UCSD-AML1 (cell line): ENCODE data around the gene MYRIP.
"Not testable (repeated sequence)": the region's sequence is repeated elsewhere in the genome, so short reads cannot be mapped to it uniquely, and the experiment has no call there.

ENCODE experiments used
- DNase-seq: peaks from one replicate; lab custom pipeline; 2025; ENCODE audit not compliant: unreplicated experiment; lab: John Stamatoyannopoulos, UW

Gene MYRIP

DNA sequence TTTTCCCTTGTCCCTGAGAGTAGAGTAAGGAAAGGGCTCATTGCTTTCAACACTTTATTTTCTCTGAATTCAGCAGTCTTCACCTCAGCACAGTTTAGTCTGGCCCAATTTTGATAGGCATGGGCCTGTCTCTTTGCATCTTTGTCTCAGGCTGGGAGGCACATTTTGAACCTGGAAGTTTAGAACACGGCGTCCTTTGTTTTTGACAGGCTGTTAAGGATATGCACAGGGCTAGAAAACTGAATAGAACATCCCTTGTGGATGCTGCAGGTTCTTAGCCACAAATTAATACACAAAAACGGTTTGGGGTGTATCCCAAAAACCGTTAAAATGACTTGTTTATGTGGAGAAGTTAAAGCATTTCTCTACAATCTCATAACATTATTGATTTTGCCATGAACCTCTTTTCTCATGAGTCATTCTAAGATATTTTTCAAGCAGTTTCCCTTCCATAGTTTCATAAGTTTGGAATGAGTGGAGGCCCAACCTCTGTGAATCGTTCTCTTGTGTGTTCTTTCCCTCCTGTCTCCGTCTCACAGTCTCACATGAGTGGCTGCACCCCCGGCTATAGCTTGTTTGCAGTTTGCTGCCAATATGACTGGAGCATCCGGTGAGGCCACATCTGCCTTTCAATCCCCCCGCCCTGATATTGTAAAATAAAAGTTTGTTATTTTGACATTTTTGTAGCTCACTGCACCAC is 307.2 kb downstream of the MYRIP start:
- DNase-seq: no peak

- no peak for DNase-seq
These were observed 308.7 kb downstream of the MYRIP start for GRCh38 chr3:40118091-40118490.

- DNase-seq: no peak
These were observed 310.8 kb downstream of the MYRIP start for GRCh38 chr3:40120067-40120692.

DNA sequence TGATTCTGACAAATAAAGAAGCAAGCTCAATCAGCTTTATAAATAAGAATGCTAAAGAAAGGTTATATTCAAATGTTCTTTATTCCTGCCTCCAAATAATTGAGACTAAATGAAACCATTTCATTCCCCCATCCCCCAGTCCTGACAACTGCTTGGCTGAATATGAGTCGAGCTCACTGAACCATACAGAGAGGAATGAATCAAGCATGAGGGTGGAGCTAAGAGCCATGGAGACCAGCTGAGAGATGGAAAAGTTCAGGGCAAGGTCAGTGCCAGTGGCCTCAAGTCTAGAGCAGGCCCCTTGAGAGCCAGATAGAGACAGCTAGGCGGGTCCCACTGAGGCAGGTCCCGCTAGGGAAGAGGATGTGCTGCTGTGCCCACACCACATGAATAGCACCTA is 311.4 kb downstream of the MYRIP start:
- DNase-seq: no peak

DNA sequence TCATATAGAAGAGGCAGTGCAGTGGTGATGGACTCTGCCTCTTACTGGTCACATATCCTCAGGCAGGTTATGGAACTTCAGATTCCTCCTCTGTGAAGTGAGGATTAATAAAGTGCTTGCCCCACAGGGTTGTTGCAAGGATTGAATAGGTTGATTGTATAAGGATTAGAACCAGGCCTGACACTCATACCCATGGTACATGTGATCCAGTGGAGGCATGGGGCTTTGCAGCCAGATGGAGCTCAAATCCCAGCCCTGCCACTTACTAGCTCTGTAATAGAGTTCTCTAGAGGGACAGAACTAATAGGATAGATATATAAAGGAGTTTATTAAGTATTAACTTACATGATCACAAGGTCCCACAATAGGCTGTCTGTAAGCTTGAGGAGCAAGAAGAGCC is 315.5 kb downstream of the MYRIP start:
- DNase-seq: no peak

GRCh38 chr3:40128166-40128565 is 318.8 kb downstream of the MYRIP start:
- peak; percentile 18 for DNase-seq

GRCh38 chr3:40129510-40129909 is 320.1 kb downstream of the MYRIP start:
- no peak for DNase-seq

DNA sequence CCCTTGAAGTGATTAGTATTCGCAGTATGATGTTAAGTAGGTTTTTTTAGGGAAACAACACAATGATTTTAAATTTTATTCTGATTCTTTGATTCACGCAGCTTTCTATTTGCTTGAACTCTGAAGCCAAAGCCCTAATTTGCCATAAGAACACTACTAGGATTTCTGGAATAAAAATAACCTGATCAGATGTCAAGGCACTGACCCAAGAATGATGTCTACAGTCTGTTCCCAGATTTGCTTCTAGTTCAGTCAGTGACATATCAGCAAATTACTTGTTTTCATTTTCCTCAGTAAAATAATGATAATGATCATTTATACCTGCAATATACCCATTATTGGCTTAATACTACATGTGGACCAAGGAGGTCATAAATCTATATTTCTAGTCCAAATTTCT is 320.6 kb downstream of the MYRIP start:
- DNase-seq: no peak

- no peak for DNase-seq
These were observed 321.3 kb downstream of the MYRIP start for GRCh38 chr3:40130721-40131120.

DNA sequence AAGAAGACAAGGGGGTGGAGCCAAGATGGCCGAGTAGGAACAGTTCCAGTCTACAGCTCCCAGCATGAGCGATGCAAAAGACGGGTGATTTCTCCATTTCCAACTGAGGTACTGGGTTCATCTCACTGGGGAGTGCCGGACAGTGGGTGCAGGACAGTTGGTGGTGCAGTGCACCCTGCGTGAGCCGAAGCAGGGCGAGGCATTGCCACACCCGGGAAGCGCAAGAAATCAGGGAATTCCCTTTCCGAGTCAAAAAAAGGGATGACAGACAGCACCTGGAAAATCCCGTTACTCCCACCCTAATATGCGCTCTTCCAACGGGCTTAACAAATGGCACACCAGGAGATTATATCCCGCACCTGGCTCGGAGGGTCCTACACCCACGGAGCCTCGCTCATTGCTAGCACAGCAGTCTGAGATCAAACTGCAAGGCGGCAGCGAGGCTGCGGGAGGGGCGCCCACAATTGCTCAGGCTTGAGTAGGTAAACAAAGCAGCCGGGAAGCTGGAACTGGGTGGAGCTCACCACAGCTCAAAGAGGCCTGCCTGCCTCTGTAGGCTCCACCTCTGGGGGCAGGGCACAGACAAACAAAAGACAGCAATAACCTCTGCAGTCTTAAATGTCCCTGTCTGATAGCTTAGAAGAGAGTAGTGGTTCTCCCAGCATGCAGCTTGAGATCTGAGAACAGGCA is 324.6 kb downstream of the MYRIP start:
- not testable (repeated sequence) for DNase-seq

- DNase-seq: no peak
These were observed 328.3 kb downstream of the MYRIP start for GRCh38 chr3:40137591-40138295.

- no peak for DNase-seq
These were observed 334.1 kb downstream of the MYRIP start for GRCh38 chr3:40143283-40144090.

GRCh38 chr3:40148827-40149226 is 339.4 kb downstream of the MYRIP start:
- no peak for DNase-seq

DNA sequence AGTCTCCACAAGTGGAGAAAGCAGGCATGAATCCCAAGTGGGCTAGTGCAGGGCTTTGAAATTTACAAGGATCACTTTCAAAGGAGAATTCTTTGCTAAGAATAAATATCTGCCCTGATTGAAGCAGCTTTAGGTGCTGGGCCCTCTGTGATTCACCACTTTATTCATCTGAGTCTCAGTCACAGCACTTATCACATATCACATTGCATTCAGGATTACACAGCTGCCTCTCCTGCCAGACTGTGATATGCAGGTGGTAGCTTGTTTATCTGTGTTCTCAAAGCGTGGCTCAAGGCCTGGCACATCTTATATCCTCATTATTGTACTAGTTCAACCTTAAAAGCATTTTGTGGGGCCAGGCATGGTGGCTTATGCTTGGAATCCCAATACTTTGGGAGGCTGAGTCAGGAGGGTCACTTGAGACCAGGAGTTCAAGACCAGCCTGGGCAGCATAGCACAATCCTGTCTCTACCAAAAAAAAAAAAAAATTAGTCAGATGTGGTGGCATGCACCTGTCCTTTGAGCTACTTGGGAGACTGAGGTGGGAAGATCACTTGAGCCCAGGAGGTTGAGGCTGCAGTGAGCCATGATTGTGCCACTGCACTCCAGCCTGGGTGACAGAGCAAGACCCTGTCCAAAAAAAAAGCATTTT is 343.2 kb downstream of the MYRIP start:
- DNase-seq: no peak

DNA sequence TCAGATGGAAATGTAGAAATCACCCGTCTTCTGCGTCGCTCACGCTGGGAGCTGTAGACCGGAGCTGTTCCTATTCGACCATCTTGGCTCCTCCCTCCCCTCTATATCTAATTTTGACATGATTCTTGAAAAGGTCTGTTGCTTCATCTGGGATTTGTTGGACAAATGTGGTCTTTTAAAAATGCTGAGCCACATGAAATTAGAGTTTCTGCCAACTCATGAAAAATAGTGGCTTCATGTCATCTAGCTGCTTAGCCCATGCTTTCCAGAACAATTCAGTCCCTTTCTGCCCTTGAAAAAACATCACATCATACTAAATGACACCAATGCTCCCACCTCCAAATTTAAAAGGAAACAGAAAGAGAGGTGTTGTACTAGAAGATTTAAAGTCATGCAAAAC is 351.5 kb downstream of the MYRIP start:
- no peak for DNase-seq

GRCh38 chr3:40162616-40163015 is 353.2 kb downstream of the MYRIP start:
- DNase-seq: no peak

DNA sequence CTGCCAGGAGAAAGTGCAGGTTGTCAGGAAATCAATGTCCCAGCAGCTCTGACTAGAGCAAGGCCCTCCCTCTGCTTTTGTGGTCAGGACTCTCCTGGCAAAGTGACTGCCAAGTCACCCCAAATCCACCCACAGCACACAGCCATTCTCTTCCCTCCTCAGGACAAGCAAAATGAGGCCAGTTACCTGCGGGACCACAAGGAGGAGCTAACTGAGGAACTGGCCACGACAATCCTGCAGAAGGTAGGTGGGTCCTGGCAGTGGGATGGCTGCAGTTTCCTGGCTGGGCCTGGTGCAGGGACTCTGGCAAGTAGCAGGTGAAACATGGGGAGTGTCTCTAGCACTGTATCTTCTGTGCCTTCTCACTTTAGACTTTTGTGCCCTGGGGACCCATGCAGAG is 357.6 kb downstream of the MYRIP start:
- DNase-seq: no peak

DNA sequence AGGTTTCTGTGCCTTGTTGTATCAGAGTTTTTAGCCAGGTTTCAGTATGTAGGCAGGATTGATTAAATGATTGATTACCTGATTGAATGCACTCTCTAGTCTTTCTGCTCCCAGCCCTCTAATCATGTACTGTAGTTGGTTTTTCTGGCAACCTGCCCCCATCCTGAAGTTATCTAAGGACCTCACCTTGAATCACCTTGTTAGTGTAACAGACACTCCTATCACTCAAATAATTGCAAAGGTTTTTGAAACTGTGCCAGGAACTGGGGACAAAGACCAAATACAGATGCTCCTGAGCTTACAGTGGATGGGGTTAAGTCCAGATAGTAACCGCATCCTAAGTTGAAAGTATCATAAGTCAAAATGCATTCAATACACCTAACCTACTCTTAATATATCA is 358.5 kb downstream of the MYRIP start:
- DNase-seq: no peak

DNA sequence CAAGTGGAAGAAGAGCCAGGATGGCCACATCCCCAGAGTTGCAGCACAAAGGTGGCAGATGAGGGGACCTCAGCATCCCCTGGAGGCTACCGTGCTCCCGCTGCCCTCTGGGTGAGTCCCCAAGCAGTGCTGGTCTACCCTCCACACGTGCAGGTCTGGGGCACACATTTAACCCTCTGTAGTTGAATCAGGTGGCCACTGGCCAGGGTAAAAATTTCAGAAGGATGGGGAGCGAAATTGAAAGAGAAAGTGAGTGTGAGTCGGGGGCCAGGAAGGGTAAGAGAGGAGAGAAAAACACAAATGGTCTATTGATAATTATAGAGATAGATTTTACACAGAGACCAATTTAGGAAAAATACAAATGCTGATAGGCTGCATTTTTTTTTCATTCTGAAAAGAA is 360.6 kb downstream of the MYRIP start:
- DNase-seq: no peak

DNA sequence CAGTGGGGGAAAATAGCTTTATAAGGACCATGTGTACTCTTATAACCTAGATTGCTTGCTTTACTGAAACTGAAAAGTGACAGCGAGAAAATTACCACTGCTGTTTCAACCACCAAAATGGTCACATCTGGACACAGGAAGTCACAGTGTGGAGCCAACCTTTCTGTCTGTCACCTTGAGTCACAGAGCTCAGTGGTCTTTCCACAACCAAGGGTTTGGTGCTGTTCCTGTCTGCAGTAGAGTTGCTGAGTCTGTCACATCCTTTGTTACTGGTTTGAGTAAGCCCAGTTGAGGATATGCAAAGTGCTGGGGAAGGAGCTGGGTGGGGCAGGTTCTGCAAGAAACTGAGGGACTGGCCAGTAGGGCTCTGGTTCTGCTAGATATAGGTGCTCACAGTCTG is 361.0 kb downstream of the MYRIP start:
- no peak for DNase-seq
